ENCODE results near the gene MGAT4A.

GRCh38 chr2:98632351-98632750 lies 98.6 kb downstream of the MGAT4A start:
- TF ChIP-seq CTCF (IDR thresholded peaks at IDR 0.05; ENCODE audit: low read length) (no peak), EZH2 (optimal IDR thresholded peaks at IDR 0.05; ENCODE audit: low read depth, low read length) (no peak), EZH2phosphoT487 (IDR thresholded peaks at IDR 0.05; ENCODE audit: low read length) (no peak)

Data from MM.1S (cell line).